Measurements from ENCODE around the gene RGP1. TPM values are rescaled to one million over a fixed set of nuclear protein-coding genes. Genes with fewer than 3 reads are reported as not detected.

RGP1 gene
- total RNA-seq, 1 experiment from 2014 or later, result 26.6 TPM

GRCh38 chr9:35703906-35704672, 45.0 kb upstream of the RGP1 start:
- Mint-ChIP-seq H3K27ac (ENCODE audit: unreplicated experiment) (no peak overlapping the region), H3K4me1 (ENCODE audit: low read depth, unreplicated experiment) (no peaks in the 10 kb centered on the region), H3K36me3 (ENCODE audit: insufficient read depth, unreplicated experiment) (peaks cover 21% of the 10 kb centered on the region), H3K9me3 (ENCODE audit: low read depth, unreplicated experiment) (no peaks in the 10 kb centered on the region), H3K27me3 (ENCODE audit: unreplicated experiment) (no peaks in the 10 kb centered on the region), H3K4me3 (ENCODE audit: low read depth, unreplicated experiment) (no peak overlapping the region)
- CTCF ChIA-PET, result no interaction called here
- intact Hi-C loops (cut with micrococcal nuclease; ENCODE audit: unreplicated experiment), result no loop called here
- DNase-seq, result no peak
- TSS peak; percentile 18 for BruUV-seq (replicated peaks)
- TF ChIP-seq CTCF (IDR thresholded peaks at IDR 0.05; ENCODE audit: unreplicated experiment), result no peak

GRCh38 chr9:35705372-35705771, 43.7 kb upstream of the RGP1 start:
- BruUV-seq (replicated peaks), result no TSS peak
- no peaks in the 10 kb centered on the region for H3K4me1 Mint-ChIP-seq (ENCODE audit: low read depth, unreplicated experiment)
- DNase-seq, result no peak
- no peak for TF ChIP-seq CTCF (IDR thresholded peaks at IDR 0.05; ENCODE audit: unreplicated experiment)
- H3K9me3 Mint-ChIP-seq (ENCODE audit: low read depth, unreplicated experiment), result no peaks in the 10 kb centered on the region
- H3K27me3 Mint-ChIP-seq (ENCODE audit: unreplicated experiment), result no peaks in the 10 kb centered on the region
- H3K27ac Mint-ChIP-seq (ENCODE audit: unreplicated experiment), result no peak overlapping the region
- peaks cover 27% of the 10 kb centered on the region for H3K36me3 Mint-ChIP-seq (ENCODE audit: insufficient read depth, unreplicated experiment)
- H3K4me3 Mint-ChIP-seq (ENCODE audit: low read depth, unreplicated experiment), result no peak overlapping the region
- intact Hi-C loops (cut with micrococcal nuclease; ENCODE audit: unreplicated experiment), result no loop called here
- CTCF ChIA-PET, result no interaction called here

GRCh38 chr9:35705836-35706430, 43.2 kb upstream of the RGP1 start:
- no peak overlapping the region for H3K27ac Mint-ChIP-seq (ENCODE audit: unreplicated experiment)
- H3K4me3 Mint-ChIP-seq (ENCODE audit: low read depth, unreplicated experiment), result no peak overlapping the region
- intact Hi-C loops (cut with micrococcal nuclease; ENCODE audit: unreplicated experiment), result no loop called here
- BruUV-seq (replicated peaks), result no TSS peak
- H3K36me3 Mint-ChIP-seq (ENCODE audit: insufficient read depth, unreplicated experiment), result peaks cover 27% of the 10 kb centered on the region
- TF ChIP-seq CTCF (IDR thresholded peaks at IDR 0.05; ENCODE audit: unreplicated experiment), result no peak
- H3K4me1 Mint-ChIP-seq (ENCODE audit: low read depth, unreplicated experiment), result no peaks in the 10 kb centered on the region
- CTCF ChIA-PET, result no interaction called here
- no peaks in the 10 kb centered on the region for H3K9me3 Mint-ChIP-seq (ENCODE audit: low read depth, unreplicated experiment)
- no peaks in the 10 kb centered on the region for H3K27me3 Mint-ChIP-seq (ENCODE audit: unreplicated experiment)
- DNase-seq, result no peak

- Mint-ChIP-seq H3K27me3 (ENCODE audit: unreplicated experiment) (no peaks in the 10 kb centered on the region), H3K36me3 (ENCODE audit: insufficient read depth, unreplicated experiment) (peaks cover 32% of the 10 kb centered on the region), H3K27ac (ENCODE audit: unreplicated experiment) (no peak overlapping the region), H3K4me3 (ENCODE audit: low read depth, unreplicated experiment) (no peak overlapping the region), H3K9me3 (ENCODE audit: low read depth, unreplicated experiment) (no peaks in the 10 kb centered on the region), H3K4me1 (ENCODE audit: low read depth, unreplicated experiment) (no peaks in the 10 kb centered on the region)
- no peak for DNase-seq
- TSS peak; percentile 18 for BruUV-seq (replicated peaks)
- TF ChIP-seq CTCF (IDR thresholded peaks at IDR 0.05; ENCODE audit: unreplicated experiment), result no peak
- CTCF ChIA-PET, result no interaction called here
- intact Hi-C loops (cut with micrococcal nuclease; ENCODE audit: unreplicated experiment), result no loop called here
Measured at GRCh38 chr9:35706951-35707350, 42.1 kb upstream of the RGP1 start.

Data from Calu3 (cell line).